ENCODE data around the gene OXER1. TPM values are rescaled to one million over a fixed set of nuclear protein-coding genes. Genes with fewer than 3 reads are reported as not detected.

Gene OXER1
- total RNA-seq, 4 donors from 2014 or later = 1.9 to 5.4 TPM; not detected in 2

- no peaks in the 10 kb centered on the region for H3K9me3 ChIP-seq
- H3K27me3 ChIP-seq = no peaks in the 10 kb centered on the region
- TF ChIP-seq POLR2A (IDR thresholded peaks at IDR 0.05) = no peak
- TF ChIP-seq, protein P1, sequence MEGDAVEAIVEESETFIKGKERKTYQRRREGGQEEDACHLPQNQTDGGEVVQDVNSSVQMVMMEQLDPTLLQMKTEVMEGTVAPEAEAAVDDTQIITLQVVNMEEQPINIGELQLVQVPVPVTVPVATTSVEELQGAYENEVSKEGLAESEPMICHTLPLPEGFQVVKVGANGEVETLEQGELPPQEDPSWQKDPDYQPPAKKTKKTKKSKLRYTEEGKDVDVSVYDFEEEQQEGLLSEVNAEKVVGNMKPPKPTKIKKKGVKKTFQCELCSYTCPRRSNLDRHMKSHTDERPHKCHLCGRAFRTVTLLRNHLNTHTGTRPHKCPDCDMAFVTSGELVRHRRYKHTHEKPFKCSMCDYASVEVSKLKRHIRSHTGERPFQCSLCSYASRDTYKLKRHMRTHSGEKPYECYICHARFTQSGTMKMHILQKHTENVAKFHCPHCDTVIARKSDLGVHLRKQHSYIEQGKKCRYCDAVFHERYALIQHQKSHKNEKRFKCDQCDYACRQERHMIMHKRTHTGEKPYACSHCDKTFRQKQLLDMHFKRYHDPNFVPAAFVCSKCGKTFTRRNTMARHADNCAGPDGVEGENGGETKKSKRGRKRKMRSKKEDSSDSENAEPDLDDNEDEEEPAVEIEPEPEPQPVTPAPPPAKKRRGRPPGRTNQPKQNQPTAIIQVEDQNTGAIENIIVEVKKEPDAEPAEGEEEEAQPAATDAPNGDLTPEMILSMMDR (IDR thresholded peaks at IDR 0.05) = no peak
- DNase-seq = no peak
- no peaks in the 10 kb centered on the region for H3K4me1 ChIP-seq
- no peak overlapping the region for H3K27ac ChIP-seq
- H3K36me3 ChIP-seq = no peaks in the 10 kb centered on the region
- intact Hi-C loops (cut with DNase I; ENCODE audit: low total_unique reads) = no loop called here
- no peak overlapping the region for H3K4me3 ChIP-seq
These were observed 31.3 kb upstream of the OXER1 start for GRCh38 chr2:42795275-42795674.

GRCh38 chr2:42794271-42795046 lies 30.5 kb upstream of the OXER1 start:
- Histone ChIP-seq H3K36me3 (no peaks in the 10 kb centered on the region), H3K9me3 (no peaks in the 10 kb centered on the region), H3K27ac (peak overlapping the region; percentile 89 to 97), H3K4me3 (no peak overlapping the region), H3K27me3 (no peaks in the 10 kb centered on the region), H3K4me1 (no peaks in the 10 kb centered on the region)
- TF ChIP-seq, protein P1 (IDR thresholded peaks at IDR 0.05) = peak in 1 of 4 experiments; percentile 28
- no peak for TF ChIP-seq POLR2A (IDR thresholded peaks at IDR 0.05)
- no peak for DNase-seq
- intact Hi-C loops (cut with DNase I; ENCODE audit: low total_unique reads) = no loop called here

DNA sequence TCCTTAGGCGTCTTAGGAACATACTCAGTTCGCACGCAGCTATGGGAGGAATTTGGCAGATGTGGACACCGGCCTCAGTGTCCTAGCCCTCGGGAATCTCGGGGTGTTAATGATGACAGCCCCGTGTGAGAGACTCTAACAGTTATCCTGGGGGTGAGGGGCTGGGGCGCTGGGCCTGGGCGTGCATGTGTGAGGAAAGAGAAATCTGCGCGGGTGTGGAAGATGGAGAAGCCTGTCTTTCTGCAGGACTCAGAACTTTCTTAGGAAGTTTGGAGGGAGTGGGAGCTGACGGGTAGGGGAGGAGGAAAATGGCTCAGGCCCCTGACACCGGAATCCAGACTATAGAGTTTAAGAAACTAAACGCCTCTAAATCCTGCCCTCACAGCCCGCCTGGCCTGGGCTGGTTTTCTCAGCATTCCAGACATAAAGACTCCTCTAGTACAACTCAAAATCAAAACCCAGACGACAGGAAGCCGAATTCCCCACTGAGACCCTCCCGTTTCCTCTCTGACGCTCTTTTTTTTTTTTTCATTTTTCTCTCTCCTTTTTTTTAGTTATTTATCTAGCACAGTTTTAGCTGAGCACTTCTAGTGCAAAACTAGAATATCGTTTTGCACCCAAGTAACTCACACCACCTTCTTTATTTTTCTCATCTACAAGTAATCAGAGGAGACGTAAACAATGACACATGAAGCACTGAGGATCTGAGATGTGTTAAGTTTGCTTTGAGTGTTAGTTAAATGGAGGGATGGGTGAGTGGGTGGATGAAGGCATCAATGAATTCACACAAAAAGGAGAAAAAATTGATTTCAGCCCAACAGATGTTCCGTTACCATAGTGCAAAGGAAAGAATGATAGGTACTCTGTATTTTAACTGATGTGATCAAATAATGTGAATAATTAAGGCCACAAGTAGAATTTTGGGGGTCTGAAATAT lies 29.7 kb upstream of the OXER1 start:
- Histone ChIP-seq H3K27ac (peak overlapping the region; percentile 89 to 97), H3K36me3 (no peaks in the 10 kb centered on the region), H3K9me3 (no peaks in the 10 kb centered on the region), H3K27me3 (no peaks in the 10 kb centered on the region), H3K4me3 (peak overlapping the region; percentile 45 to 79), H3K4me1 (no peaks in the 10 kb centered on the region)
- intact Hi-C loops (cut with DNase I; ENCODE audit: low total_unique reads) = no loop called here
- TF ChIP-seq POLR2A (IDR thresholded peaks at IDR 0.05) = peak in 1 of 2 donors; percentile 19
- TF ChIP-seq, protein P1 (IDR thresholded peaks at IDR 0.05) = no peak
- no peak for DNase-seq

- peak within 1 kb of the TSS; percentile 89 to 97 for H3K27ac ChIP-seq
- H3K27me3 ChIP-seq = no peaks in the 10 kb centered on the region
- H3K4me1 ChIP-seq = no peaks in the 10 kb centered on the region
- DNase-seq = peak; percentile 57 to 75
- no peaks in the 10 kb centered on the region for H3K36me3 ChIP-seq
- peak within 1 kb of the TSS; percentile 45 to 79 for H3K4me3 ChIP-seq
- intact Hi-C loops (cut with DNase I; ENCODE audit: low total_unique reads) = no loop called here
- H3K9me3 ChIP-seq = no peaks in the 10 kb centered on the region
- TF ChIP-seq, protein P1 (IDR thresholded peaks at IDR 0.05) = peak in 3 of 4 experiments; percentile 29 to 47 (median 30)
- TF ChIP-seq POLR2A (IDR thresholded peaks at IDR 0.05) = peak in 1 of 2 donors; percentile 45
These were observed 28.8 kb upstream of the OXER1 start, which contains the start of gene HAAO for GRCh38 chr2:42792583-42793333. Gene HAAO, minus strand, starts transcription at chr2:42792583. Its CDS starts 47 bp downstream, at chr2:42792536.
